Measurements from ENCODE around the gene ZNF276.
"Not testable (repeated sequence)": the region's sequence is repeated elsewhere in the genome, so short reads cannot be mapped to it uniquely, and the experiment has no call there.

The ZNF276 gene

DNA sequence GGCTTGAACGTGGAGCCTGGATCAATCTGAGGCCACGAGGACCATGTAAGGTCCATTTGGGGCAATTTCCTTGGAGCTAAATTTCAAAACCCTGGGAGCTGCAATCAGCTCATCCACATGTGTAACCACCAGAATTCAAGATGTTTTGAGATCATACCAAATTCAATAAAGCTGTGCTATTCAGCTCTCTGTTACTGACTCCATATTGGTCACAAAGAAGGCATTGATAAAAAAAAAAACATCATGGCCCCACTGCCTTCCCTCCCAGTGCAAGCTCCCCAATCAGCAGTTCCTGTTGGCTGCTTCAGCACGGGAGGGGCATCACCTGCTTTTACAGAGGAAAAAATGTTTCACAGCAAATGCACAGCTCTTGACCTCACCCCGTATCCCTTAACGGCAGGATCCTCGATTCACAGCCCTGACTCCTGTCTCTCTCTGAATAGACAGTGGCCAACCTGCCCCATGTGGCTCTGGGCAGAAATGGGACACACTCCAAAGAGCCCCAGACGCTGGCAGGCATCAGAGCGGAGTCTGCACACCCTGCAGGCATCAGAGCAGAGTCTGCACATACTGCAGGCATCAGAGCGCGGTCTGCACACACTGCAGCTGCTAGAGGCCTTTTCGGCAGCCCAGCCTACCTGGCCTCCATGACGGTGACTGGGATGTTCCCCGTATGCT is 58.0 kb downstream of the ZNF276 start:
- ChIA-PET CTCF (interaction anchor here (0.9 to 1.7 kb wide), 3 partner anchors 10 to 15 kb away, joined by 3 to 7 read pairs (median 3); no protein-coding TSS in a partner anchor), POLR2A (no interaction called here)
- no peak for DNase-seq (ENCODE audit: extremely low spot score)
- TF ChIP-seq, protein P1, sequence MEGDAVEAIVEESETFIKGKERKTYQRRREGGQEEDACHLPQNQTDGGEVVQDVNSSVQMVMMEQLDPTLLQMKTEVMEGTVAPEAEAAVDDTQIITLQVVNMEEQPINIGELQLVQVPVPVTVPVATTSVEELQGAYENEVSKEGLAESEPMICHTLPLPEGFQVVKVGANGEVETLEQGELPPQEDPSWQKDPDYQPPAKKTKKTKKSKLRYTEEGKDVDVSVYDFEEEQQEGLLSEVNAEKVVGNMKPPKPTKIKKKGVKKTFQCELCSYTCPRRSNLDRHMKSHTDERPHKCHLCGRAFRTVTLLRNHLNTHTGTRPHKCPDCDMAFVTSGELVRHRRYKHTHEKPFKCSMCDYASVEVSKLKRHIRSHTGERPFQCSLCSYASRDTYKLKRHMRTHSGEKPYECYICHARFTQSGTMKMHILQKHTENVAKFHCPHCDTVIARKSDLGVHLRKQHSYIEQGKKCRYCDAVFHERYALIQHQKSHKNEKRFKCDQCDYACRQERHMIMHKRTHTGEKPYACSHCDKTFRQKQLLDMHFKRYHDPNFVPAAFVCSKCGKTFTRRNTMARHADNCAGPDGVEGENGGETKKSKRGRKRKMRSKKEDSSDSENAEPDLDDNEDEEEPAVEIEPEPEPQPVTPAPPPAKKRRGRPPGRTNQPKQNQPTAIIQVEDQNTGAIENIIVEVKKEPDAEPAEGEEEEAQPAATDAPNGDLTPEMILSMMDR (IDR thresholded peaks at IDR 0.05; ENCODE audit: control extremely low read depth, extremely low read depth, low read depth, missing control alignments), result no peak

DNA sequence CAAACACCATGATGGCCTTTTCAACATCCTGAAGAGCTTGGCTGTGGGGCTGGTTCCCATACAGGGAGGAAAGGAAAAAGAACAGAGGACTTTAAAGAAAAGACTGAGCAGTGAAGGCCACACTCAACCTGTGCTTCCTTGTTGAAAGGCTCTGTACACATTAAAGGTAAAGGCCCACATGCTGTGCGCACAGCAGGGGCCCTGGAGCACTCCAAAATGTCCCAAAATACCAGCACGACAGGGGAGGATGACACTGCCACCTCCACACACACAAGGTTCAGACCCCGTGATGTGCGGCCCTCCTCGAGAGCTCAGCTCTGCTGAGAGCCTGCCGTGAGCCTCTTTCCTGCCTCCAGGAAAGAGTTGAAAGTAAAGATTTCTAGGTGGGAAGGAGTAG is 58.6 kb downstream of the ZNF276 start:
- TF ChIP-seq, protein P1 (IDR thresholded peaks at IDR 0.05; ENCODE audit: control extremely low read depth, extremely low read depth, low read depth, missing control alignments), result no peak
- POLR2A ChIA-PET, result no interaction called here
- DNase-seq (ENCODE audit: extremely low spot score), result no peak
- CTCF ChIA-PET, result interaction anchor here (0.9 to 1.7 kb wide), 2 partner anchors 10 to 12 kb away, joined by 3 to 7 read pairs; no protein-coding TSS in a partner anchor

DNA sequence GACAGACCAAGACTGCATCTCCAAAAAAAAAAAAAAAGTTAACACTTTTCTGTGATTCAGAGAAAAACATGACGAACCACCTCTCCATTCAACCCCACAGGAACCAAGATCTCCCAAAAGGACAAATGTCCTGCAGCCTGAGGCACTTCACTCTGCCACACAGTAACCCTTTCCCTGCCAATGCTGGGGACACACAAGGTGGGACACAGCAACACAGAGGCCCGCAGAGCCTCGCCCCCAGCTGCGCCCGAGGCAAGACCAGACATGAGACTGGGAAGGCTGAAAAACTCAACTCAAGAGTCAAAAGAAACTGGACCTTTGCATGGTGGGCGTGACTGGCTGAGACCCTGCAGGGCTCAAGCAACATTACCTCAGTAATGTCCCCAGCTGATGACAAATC is 61.2 kb downstream of the ZNF276 start:
- TF ChIP-seq, protein P1 (IDR thresholded peaks at IDR 0.05; ENCODE audit: control extremely low read depth, extremely low read depth, low read depth, missing control alignments), result no peak
- ChIA-PET POLR2A (no interaction called here), CTCF (no interaction called here)

DNA sequence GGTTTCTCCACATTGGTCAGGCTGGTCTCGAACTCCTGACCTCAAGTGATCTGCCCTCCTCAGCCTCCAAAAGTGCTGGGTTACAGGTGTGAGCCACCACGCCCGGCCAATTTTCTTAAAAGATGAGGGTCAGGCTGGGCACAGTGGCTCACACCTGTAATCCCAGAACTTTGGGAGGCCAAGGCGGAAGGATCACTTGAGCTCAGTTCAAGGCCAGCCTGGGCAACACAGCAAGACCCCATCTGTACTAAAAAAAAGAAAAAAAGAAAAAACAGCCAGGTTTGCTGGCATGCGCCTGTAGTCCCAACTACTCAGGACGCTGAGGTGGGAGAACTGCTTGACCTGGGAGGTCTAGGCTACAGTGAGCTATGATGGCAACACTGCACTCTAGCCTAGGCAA is 62.6 kb downstream of the ZNF276 start:
- POLR2A ChIA-PET; DNase-seq (ENCODE audit: extremely low spot score): not testable (repeated sequence)
- CTCF ChIA-PET, result interaction anchor here (0.9 kb wide), 1 partner anchor 11 kb away, joined by 3 read pairs; no protein-coding TSS in a partner anchor

More for the DNA sequence above, 61.2 kb downstream of the ZNF276 start:
- no peak for DNase-seq (ENCODE audit: extremely low spot score)

DNA sequence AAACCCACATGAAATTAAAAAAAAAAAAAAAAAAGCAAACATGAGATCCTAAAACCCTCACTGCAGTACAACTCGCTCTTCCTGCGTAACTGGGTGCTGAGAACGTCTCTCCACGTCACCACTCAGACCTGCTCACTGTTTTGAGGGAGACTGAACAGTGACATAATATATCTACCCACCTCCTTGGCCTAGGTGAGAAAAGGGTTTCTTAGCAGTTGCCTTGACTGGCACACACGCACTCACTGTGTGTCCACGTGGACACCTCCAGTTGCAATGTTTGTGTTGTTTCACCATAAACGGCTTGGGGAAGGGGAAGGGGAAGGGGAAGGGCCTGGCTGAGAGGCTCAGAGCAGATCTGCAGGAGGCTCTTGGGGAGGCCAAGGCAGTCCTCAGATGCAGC is 63.1 kb downstream of the ZNF276 start:
- TF ChIP-seq, protein P1 (IDR thresholded peaks at IDR 0.05; ENCODE audit: control extremely low read depth, extremely low read depth, low read depth, missing control alignments), result no peak
- ChIA-PET CTCF (interaction anchor here (2.1 kb wide), 1 partner anchor 78 kb away, joined by 9 read pairs; no protein-coding TSS in a partner anchor), POLR2A (no interaction called here)
- no peak for DNase-seq (ENCODE audit: extremely low spot score)

DNA sequence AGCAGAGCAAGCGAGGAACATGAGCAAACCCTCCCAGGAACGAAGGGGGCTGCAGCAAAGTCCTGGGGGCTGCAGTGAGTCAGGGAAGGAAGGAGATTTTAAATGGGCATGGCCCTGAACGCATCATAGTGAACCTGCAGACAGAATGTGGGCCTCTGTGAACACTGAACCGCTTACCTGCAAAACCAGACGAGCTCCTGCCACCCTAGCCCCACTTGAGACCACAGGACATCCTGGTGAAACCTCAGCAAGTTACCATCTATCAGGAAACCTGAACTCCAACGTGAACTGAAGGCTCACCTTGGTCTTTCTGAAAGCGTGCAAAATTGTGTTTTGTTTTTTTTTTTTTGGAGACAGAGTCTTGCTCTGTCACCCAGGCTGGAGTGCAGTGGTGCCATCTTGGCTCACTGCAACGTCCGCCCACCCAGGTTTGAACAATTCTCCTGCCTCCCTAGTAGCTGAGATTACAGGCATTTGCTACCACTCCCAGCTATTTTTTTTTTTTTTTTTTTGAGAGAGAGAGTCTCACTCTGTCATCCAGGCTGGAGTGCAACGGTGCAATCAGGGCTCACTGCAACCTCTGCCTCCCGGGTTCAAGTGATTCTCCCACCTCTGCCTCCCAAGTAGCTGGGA is 64.3 kb downstream of the ZNF276 start:
- ChIA-PET POLR2A (no interaction called here), CTCF (interaction anchor here (1.0 to 2.1 kb wide), 3 partner anchors 8 to 79 kb away, joined by 3 to 9 read pairs (median 4); no protein-coding TSS in a partner anchor)
- TF ChIP-seq, protein P1 (IDR thresholded peaks at IDR 0.05; ENCODE audit: control extremely low read depth, extremely low read depth, low read depth, missing control alignments), result no peak
- DNase-seq (ENCODE audit: extremely low spot score), result no peak
